CD4-positive, alpha-beta T cell treated with Interferon gamma for 1 hour (primary cell): ENCODE data around the gene CCDC158.

Experiments used
- DNase-seq: peaks from one replicate; pipeline ENCODE4 v3.0.0-alpha.2; 2020

CCDC158 gene

DNA sequence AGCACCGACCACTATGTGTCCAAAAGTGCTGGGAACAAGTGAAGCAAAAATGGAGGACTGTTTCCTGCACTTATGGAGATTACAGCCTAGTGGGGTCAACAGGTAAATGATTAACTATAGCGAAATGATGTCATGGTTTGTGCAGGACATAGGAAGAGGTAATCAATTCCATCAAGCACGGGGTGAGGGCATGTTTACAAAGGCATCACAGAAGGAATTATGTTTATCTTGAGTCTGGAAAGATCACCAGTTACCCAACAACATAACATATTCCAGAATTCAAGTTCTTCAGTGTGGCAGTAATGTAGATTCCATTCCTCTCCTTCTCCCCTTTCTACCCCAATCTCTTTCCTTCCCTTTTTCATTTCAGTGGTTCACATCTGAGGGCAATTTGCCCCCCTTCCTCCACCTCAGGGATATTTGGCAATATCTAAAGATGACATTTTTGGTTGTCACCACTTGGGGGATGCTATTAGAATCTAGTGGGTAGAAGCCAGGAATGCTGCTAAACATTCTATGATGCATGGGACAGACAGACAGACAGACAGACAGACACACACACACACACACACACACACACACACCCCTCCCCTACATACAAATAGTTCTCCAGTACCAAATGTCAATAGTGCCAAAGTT, 145.3 kb downstream of the CCDC158 start:
- DNase-seq = no peak

DNA sequence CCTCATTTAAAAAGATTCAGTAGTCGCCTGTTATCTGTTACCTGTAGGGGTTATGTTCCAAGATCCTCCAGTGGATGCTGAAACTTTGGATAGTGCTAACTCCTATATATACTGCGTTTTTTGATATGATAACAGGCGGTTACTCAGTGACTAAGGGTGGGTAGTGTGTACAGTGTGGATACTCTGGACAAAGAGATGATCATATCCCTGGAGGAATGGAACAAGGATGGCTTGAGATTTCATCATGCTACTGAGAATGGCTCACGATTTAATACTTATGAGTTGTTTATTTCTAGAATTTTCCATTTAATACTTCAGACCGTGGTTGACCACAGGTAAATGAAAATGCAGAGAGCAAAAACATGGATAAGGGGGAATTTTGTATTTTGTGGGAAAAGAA, 147.9 kb downstream of the CCDC158 start:
- DNase-seq = no peak

DNA sequence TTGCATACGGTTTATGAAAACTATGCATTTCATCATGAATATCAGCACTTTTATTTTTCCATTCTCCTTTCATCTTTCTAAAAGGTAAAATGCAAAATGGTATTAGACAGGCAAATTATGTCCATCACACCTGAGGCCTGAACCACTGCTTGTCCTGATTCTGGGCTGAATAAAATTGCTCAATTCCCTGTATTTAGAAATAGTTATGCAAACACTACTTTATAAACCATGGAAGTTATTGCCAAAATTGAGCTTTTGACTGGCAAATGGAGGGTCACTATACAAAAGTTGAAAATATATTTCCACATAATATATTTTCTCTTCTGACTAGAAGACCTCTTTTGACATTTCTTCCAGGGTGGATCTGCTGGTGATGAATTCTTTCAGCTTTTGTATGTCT, 148.4 kb downstream of the CCDC158 start:
- no peak for DNase-seq

DNA sequence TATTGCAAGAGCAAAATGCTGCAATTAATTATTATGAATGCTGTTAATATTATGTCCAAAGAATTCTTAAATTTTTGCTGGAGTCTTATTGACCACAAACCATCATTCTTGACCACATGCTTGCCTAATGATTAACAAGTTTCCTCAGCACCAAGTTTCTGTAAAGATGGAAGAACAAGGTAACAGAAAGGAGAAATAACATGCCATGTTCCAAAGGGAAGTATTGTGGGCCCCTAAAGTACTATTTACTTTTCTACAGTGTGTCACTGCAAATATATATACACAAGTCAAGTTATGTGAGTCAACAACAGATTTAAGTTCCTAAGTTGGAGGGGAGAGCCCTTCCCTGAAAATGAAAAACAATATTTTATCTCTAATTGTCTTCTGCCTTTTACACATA, 148.9 kb downstream of the CCDC158 start:
- no peak for DNase-seq

DNA sequence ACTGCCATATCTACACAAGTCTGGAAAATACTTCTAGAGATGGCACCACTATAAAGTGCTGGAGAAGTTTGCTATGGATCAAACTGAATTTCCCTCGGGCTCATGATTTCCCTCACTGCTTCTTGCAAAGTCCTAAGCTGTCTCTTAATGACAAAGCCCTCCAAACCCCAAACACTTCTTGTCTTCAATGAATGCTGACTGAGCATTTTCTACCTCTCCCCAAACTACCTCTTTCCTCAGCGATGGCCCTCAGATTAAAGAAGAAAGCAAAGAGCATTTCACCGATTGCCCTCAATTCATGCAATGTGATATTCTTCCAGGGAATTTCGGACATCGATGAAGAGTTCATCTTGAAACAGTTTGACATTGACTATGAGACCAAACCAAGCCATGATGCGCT, 149.7 kb downstream of the CCDC158 start:
- DNase-seq = no peak

DNA sequence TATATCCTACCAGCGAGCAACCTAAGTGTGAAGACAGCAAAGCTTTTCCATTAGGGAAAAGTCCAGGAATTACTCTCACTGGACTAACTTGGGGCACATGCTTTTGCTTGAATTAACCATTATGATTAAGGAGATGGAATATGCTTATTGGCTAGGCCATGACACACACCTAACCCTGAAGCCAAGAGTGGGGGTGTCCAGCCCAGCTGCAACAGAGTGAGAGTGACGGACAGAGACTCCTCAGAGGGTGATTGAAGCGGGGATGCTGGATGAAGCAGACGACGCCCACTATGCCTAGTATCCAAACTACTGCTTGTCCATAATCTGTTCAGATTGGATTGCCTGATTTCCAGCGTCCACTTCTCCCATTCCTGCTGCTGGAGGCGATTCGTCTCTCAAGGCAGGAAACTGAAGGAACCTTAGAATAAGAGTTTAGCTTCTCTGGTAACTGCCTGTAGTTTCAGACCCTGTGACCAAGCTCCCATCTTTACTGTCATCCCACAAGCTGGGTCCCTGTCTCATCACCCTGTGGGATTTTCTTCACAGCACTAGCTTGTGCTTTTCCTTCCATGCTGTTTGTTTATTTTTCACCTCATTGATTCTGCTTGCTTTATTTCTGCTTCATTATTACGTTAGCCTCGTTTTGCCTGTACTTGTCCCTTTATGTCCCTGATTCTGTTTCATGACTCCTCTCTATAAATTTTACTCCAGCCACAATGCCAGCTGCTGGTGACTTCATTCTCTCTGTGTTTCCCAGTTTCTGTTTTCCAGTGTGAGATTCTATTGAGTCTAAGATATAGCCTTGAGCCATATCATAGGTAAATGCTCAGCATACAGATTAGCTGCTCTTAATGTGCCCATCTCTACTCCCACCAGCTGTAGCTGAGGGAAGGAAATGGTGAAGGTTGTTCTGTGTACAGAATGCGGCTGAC, 150.4 kb downstream of the CCDC158 start:
- DNase-seq = no peak

DNA sequence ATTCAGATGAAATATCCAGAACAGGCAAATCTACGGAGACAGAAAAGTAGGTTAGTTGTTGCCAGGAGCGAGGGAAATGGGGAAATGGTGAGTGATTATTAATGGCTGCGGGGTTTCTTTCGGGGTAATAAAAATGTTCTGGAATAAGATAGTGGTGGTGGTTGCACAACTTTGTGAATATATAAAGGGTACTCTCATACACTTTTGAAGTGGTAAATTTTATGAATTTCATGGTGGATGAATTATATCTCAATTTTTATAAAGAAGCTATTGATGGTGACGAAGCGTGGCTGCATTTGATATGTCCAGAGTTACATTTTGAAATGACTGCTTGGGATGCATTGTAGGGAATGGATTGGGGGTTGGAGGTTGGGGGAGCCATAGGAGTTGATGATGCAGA, 153.1 kb downstream of the CCDC158 start:
- no peak for DNase-seq

DNA sequence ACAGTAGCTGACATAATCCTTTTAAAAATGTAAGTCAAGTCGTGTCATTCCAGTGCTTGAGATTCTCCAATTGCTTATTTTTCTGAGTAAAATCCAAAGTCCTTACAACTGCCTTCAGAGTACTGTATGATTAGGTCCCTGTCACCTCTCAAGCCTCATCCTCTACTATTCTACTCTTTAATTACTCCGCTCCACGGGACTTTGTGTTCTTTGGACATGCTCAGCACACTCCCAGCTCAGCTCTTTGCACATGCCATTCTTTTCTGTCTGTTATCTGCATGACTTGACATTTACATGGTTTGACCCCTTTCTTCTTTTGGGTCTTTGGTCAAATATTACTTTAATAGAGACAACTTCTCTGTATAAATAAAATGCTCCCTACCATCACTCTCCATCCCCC, 154.3 kb downstream of the CCDC158 start:
- DNase-seq = no peak

DNA sequence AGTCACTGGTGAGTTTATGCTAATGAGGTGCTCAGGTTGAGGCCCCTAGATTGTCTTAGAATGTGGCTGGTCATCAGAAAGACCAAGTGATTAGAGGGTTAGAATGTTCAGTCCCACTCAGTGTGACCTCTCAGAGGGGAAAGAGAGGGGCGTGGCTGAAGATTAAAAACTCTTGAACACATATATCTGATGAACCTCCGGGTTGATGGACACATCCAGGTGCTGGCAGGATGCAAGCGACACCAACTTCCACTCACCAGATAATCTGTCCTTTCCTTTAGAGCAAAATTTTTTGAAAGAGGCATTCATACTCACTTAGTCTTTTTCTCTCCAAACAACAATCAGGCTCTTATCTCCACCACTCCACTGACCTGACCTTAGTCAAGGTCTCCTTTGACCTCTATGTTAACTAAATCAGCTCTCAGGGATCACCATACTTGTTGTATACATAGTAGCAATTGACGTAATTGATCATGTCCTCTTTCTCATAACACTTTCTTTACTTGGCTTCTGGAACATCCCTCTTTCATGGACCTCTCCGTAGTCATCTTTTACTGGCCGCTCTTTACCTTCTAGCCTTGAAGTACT, 155.2 kb downstream of the CCDC158 start:
- no peak for DNase-seq
